ENCODE data around the gene ELAVL4. TPM values are rescaled to one million over a fixed set of nuclear protein-coding genes. Genes with fewer than 3 reads are reported as not detected.
A peak's percentile ranks its signal among the peaks of the same experiment; 100 is the strongest.

ELAVL4 gene
- total RNA-seq, 1 donor from 2014 or later = 0.12 TPM

GRCh38 chr1:50106095-50106761 is 2.5 kb upstream of the ELAVL4 start:
- H3K27ac ChIP-seq = no peak overlapping the region
- no peak for TF ChIP-seq CTCF (IDR thresholded peaks at IDR 0.05)
- H3K4me3 ChIP-seq = no peak overlapping the region
- ATAC-seq (no peak), DNase-seq (no peak)
- peaks cover 24% of the 10 kb centered on the region for H3K27me3 ChIP-seq
- no peaks in the 10 kb centered on the region for H3K9me3 ChIP-seq
- intact Hi-C loops (cut with DNase I) = no loop called here
- H3K36me3 ChIP-seq = no peaks in the 10 kb centered on the region
- no peaks in the 10 kb centered on the region for H3K4me1 ChIP-seq

GRCh38 chr1:50109116-50109515 is 396 bp downstream of the ELAVL4 start:
- no peak for DNase-seq
- intact Hi-C loops (cut with DNase I) = no loop called here
- no peaks in the 10 kb centered on the region for H3K9me3 ChIP-seq
- H3K36me3 ChIP-seq = no peaks in the 10 kb centered on the region
- H3K27ac ChIP-seq = no peak overlapping the region
- TF ChIP-seq CTCF (IDR thresholded peaks at IDR 0.05) = no peak
- H3K4me3 ChIP-seq = no peak overlapping the region
- H3K4me1 ChIP-seq = no peaks in the 10 kb centered on the region
- no peak for ATAC-seq
- H3K27me3 ChIP-seq = peaks cover 39% of the 10 kb centered on the region

DNA sequence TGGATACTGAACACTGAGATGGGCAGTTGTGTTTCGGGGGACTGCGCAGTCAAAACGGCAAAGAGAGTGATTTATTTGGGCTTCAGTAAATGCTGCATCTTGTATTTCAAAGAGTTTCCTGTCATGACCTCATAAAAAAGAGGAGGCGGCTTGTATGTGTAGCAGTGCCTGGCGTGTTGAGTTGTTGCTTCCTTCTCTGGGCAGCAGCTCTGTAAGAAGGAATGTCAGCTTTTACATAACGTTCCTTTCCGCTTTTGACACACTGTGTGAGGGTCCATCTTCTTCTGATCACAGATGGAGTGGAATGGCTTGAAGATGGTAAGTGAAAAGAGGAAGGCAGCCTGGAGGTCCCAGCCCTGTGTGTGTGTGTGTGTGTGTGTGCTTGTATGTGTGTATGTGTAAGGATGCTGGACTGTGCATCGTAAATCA is 941 bp downstream of the ELAVL4 start:
- no peaks in the 10 kb centered on the region for H3K36me3 ChIP-seq
- DNase-seq = no peak

GRCh38 chr1:50110151-50110550 is 1.4 kb downstream of the ELAVL4 start:
- TF ChIP-seq CTCF (IDR thresholded peaks at IDR 0.05) = no peak
- intact Hi-C loops (cut with DNase I) = no loop called here
- H3K27ac ChIP-seq = no peak overlapping the region
- peaks cover 33% of the 10 kb centered on the region for H3K27me3 ChIP-seq
- DNase-seq = no peak
- ATAC-seq = no peak
- H3K4me1 ChIP-seq = no peaks in the 10 kb centered on the region
- H3K4me3 ChIP-seq = no peak overlapping the region
- H3K36me3 ChIP-seq = no peaks in the 10 kb centered on the region
- H3K9me3 ChIP-seq = no peaks in the 10 kb centered on the region

More for the DNA sequence above, 941 bp downstream of the ELAVL4 start:
- H3K9me3 ChIP-seq = no peaks in the 10 kb centered on the region
- no peak overlapping the region for H3K4me3 ChIP-seq
- H3K4me1 ChIP-seq = no peaks in the 10 kb centered on the region
- intact Hi-C loops (cut with DNase I) = no loop called here
- TF ChIP-seq CTCF (IDR thresholded peaks at IDR 0.05) = no peak
- peak; percentile 70 for ATAC-seq
- peaks cover 33% of the 10 kb centered on the region for H3K27me3 ChIP-seq
- no peak overlapping the region for H3K27ac ChIP-seq

DNA sequence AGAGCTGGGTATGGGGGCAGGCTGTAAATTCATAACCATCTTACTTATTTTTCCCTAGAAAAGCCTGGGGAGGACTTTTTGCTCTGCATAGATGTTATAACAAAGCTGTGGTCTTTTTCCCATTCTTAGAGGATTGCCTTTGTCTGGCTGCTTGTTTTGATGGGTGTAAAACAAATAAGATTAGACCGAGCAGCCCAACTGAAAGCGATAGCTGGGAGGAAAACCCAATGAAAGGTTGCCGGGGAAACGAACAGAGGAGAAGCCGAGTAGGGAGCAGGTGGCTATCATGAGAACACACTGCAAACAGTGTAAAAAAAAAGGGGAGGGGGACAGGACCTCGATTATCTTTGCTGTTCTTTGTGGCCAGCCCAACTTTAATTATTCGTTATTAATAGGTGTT is 1.9 kb downstream of the ELAVL4 start:
- Histone ChIP-seq H3K27ac (no peak overlapping the region), H3K27me3 (peaks cover 38% of the 10 kb centered on the region), H3K4me3 (no peak overlapping the region), H3K4me1 (no peaks in the 10 kb centered on the region), H3K36me3 (no peaks in the 10 kb centered on the region), H3K9me3 (no peaks in the 10 kb centered on the region)
- no peak for TF ChIP-seq CTCF (IDR thresholded peaks at IDR 0.05)
- ATAC-seq (no peak), DNase-seq (no peak)
- intact Hi-C loops (cut with DNase I) = no loop called here

DNA sequence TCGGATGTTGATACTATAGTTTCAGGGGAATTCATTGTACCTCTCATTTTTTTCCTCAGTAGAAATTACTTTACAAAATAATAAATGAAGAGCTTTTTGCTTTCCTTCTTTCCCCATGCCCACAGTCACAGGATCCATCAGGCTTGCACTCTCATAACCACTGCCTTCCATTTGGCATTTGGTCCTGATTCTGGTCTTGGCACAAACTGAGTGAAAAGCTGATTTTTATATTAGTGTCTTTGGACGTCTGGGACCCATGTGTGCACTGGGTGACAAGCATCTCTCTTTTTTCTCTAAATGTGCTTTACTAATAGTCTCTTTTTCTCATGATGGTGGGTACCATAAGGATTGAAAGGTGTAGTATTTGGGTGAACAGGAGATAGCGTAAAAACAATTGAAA is 2.8 kb downstream of the ELAVL4 start:
- Histone ChIP-seq H3K36me3 (no peaks in the 10 kb centered on the region), H3K27me3 (peaks cover 38% of the 10 kb centered on the region), H3K9me3 (no peaks in the 10 kb centered on the region), H3K4me1 (no peaks in the 10 kb centered on the region), H3K4me3 (no peak overlapping the region), H3K27ac (no peak overlapping the region)
- DNase-seq (no peak), ATAC-seq (no peak)
- intact Hi-C loops (cut with DNase I) = no loop called here
- no peak for TF ChIP-seq CTCF (IDR thresholded peaks at IDR 0.05)
